GM19239 (cell line): Measurements from ENCODE around the gene SLC22A23.
"Not testable (repeated sequence)": the region's sequence is repeated elsewhere in the genome, so short reads cannot be mapped to it uniquely, and the experiment has no call there.

Source experiments
- DNase-seq: peaks from one replicate; pipeline ENCODE4 v3.0.0; 2011; ENCODE audit warnings: low spot score; ENCODE audit not compliant: insufficient read length
- FAIRE-seq: peaks from 2 replicates; lab custom pipeline; 2011; peaks lifted over from hg19 to GRCh38; lab: Jason Lieb, UNC

The SLC22A23 gene

DNA sequence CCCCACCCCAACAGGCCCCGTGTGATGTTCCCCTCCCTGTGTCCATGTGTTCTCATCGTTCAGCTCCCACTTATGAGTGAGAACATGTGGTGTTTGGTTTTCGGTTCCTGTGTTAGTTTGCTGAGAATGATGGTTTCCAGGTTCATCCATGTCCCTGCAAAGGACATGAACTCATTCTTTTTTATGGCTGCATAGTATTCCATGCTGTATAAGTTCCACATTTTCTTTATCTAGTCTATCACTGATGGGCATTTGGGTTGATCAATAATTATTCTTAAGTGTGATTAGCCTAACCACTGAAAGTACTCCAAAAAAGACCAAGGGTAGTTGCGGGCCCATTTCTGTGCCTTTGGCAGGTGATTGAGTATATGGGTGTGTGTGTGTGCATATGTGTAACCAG lies 215.1 kb downstream of the SLC22A23 start:
- DNase-seq, FAIRE-seq: not testable (repeated sequence)

DNA sequence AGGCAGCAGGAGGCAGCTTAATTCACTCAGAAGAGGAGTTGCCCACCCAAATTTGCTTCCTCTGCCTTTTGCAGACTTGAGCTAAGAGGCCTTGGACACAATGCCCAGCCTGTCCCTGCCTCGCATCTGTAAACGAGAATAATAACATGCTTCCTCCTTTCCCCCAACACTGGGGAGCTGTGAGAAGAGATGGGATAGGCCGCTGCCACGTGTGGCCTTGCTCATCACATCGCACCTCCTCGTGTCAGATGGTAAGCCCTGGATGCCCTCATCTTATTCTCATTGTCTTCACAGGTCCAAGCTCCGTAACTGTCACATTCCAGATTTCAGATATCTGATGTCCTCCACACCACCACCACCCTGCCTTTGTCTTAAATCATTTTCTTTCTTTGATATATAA lies 216.3 kb downstream of the SLC22A23 start:
- no peak for FAIRE-seq
- no peak for DNase-seq

DNA sequence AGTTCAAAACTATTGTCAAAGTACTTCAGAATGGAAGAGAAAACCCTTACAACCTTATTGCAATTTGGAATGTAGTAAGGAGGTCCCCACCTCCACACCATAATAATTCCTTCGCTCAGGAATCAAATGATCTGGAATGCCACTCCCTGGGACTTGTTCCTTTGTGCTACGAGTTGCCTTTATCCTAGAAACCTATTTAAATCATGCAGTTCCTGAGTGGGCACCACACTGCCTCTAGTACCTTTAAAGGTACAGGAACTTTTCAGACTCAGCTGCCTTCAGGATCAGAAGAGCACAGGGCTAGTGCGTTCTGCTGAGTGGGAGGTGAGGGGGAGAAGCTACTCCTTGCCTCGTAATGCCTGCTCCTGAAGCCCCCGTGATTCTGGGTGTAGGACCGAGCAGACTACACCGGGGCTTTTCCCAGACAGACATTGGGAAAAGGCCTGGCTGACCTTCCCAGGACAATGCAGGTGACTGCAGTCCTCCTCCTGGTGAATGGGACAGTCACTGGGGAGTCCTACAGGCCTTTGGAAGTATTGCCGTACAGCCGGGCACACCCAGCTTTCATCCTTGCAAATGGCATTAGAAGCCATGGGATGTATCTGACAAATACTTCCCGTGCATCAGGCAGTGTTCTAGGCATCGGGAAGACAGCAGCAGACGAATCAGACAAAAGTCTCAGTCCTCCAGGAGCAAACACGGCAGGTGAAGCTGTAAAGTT lies 217.6 kb downstream of the SLC22A23 start:
- no peak for FAIRE-seq
- no peak for DNase-seq

DNA sequence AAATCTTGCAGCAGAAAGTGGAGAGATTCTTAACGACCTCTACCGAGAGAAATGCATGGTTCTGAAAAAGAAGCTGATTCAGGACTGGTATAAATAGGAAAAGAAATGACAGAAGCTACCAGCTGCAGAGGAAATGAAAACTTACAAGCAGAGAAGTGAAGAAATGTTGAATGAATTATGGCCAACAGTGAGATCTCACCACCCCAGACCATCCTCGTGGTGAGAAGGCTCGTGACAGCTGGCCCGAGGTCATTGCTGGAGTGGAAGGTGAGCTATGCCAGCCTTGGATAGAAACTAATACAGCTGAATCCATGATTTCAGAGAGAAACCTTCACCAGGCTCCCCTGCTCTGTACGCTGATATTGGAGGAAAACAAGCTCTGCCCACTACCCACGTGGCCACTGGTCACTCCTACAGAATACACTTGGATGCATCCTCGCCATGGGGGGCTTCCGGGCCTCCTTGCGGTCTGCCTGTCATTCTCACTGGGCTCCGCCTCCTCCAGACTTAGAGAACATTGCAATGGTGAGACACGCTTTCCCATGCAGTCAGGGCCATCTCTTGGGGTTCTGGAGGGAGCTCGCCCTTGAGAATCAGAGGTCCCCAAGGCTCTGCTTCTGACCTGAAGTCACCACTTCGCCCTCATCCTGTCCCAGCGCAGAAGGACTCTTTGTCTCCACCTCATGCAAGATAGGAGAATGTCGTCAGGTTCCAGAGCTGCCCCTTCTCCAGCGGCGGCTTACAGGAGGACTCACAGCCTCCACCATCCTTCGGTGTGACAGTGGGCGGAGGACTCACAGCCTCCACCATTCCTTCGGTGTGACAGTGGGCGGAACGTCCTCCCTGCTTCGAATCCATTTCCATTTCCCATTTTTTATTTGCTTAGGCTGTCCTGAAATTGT lies 218.8 kb downstream of the SLC22A23 start:
- FAIRE-seq: no peak
- DNase-seq: no peak

DNA sequence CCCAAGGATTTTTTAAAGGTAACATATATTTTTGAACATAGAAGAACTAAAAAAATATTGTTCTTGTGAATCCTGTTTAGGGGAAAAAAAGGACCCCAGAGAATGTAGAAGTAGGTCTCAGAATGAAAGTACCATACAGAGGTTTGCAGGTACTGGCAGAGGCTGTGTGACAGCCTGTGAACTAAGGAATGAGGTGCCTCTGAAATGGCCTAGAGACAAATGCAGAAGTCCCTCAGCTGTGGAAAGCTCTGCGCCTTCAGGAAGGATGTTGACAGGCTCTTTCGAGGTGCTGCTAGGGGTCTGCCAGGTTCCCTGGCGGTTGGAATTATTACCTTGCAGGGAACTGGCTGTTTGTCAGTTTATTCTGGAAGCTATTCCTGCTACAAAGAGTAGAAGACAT lies 220.8 kb downstream of the SLC22A23 start:
- no peak for DNase-seq
- no peak for FAIRE-seq

DNA sequence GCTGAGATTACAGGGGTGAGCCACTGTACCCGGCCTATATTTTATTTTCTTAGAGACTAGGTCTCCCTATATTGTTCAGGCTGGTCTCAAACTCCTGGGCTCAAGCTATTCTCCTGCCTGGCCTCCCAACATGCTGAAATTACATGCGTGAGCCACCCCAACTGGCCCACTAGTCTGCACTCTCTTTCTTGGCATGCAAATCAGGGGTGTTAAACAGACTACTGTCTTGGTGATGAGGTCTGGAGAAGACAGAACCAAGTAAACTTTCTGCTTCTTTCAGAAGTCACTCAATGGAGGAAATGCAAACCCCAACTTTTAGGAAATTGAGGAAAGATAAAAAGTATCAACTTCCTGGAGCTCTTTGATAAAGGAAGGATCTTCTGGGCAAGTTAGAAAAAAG lies 221.4 kb downstream of the SLC22A23 start:
- DNase-seq (no peak), FAIRE-seq (no peak)

DNA sequence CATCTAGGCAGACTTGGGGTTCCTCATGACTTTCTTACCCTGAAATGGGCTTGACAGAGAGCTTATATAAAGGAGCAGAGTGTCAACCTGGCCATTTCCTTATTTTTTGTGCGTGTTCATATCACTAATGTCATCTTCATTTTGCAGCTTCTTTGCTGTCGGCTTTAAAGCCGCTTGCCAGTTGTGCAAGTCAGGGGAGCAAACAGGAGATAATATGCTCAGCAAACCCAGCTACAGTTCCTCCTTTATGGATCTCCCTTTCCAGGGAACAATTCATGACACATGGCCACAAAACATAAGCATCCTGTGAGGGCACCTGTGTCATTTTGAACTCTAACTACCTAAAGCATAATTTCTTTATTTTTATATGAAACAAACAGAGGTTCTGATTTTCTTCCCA lies 222.9 kb downstream of the SLC22A23 start:
- DNase-seq: no peak
- no peak for FAIRE-seq

DNA sequence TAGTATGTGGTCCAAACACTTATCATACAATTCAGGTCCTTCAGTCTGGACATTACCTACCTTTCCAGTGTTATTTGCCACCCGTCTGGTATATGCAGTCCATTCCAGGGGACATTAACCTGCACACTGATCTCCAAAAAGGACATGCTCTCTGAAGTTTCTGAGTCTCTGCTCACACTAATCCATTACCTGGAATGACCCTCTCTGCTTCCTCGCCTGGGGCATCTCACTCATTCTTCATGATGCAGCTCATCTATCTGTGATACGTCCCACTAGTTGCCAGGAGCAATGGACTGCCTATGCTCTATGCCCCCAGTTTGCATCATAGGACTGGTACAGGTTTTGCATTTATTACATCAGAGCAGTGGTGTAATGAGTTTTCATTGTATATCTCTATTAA lies 223.5 kb downstream of the SLC22A23 start:
- DNase-seq (no peak), FAIRE-seq (no peak)

DNA sequence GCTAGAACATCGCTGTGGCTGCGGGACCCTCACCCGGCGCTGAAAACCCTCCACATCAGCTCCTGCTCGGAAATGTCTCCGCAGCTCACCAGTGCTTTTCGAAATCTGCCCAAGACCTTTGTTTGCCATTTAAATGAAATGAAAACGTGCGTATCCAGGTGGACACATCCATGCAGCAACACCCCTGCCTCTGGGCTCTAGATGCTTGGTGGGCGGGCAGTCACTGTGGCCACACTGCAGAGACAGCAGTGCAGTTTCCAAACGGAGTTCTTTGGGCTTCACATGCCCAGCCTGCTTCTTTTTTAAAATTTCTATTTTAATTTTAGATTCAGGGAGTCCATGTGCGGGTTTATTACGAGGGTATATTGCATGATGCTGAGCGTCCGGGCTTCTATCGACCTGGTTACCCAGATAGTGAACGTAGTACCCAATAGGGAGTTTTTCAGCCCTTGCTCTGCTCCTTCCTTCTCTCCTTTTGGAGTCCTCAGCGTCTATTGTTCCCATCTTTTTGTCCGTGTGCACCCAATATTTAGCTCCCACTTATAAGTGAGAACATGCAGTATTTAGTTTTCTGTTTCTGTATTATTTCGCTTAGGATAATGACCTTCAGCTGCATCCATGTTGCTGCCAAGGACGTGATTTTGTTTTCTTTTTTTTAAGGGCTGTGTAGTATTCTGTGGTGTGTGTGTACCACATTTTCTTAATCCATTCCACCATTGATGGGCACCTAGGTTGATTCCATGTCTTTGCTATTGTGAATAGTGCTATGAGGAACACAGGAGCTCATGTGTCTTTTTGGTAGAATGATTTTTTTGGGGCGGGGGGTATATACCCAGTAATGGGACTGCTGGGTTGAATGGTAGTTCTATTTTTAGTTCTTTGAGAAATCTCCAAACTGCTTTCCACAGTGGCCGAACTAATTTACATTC lies 224.6 kb downstream of the SLC22A23 start:
- FAIRE-seq: no peak
- no peak for DNase-seq

DNA sequence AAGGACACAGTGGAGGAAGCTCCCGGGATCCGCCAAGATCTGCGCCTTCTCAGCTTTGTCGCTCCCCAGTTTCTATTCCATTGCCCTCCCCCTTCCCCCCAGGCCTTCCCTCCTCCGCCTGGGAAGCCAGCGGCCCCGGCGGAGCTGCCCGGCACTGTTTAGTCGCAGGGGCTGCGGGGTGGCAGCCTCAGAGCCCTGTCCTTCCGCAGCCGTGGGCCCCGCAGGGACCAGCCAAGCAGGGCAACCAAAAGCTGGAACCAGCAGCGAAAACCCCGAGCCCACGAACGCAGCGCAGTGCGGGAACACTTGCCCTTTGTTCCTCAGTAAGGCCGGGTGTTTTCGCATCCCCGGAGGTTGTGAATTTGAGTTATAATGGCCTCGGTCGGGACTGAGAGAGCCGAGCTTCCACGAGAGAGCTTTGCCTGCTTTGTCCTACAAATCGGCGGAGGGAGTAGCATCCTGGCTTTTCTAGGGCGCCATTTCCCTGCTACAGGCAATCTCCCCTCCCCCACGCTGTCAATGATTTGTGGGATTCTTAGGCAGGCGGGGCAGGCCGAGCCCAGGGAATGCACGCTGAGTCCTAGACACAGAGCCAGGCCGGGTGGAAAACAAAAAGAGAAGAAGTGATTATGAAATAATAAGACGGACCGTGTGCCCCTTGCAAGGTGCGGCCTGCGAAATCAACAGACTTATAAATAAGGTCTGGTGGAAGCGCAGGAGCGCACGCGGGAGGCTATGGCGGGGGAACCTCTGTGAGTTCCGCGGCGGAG lies 225.4 kb downstream of the SLC22A23 start:
- FAIRE-seq (no peak), DNase-seq (no peak)

DNA sequence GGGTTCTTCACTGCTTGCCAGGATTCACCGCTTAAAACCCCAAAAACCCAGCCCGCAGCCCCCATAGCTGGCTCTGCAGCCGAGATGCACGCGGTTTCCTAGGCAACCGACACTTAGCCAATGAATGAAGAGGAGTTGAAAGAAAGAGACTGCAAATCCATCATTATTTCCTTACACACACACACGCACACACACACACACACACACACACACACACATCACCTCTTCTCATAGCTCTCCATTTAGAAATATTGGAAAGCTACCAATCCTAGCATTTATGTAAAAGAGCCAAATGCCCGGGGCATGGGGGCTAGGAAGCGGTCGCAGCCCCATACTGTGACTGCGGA lies 226.0 kb downstream of the SLC22A23 start:
- no peak for DNase-seq
- no peak for FAIRE-seq

DNA sequence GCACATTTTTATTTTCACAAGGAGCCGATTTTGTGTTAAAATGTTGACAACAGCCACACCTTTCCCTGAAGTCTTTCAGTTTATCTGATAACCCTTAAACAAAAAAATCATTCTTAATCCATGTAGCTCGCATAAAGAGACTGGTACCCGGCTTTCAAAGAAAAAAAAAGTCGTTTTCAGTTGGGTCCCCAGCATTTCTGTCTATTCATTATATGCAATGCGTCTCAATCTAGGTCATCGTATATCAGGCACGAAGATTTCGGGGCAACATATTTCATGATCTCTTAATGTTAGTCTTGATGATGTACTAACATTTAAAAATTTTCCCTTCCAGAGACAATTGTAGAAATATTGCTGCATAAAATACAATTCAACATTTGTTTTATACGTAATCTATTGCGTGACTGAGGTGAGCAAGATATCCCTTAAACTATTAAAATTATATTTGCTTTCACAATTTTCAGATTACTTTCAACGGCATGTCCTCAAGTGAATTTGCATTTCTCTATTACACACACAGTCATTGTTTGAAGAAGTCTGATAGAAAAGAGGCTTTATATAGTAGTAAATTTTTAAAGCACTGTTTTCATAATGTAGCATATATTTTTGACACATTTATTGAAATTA lies 226.5 kb downstream of the SLC22A23 start:
- no peak for FAIRE-seq
- no peak for DNase-seq

DNA sequence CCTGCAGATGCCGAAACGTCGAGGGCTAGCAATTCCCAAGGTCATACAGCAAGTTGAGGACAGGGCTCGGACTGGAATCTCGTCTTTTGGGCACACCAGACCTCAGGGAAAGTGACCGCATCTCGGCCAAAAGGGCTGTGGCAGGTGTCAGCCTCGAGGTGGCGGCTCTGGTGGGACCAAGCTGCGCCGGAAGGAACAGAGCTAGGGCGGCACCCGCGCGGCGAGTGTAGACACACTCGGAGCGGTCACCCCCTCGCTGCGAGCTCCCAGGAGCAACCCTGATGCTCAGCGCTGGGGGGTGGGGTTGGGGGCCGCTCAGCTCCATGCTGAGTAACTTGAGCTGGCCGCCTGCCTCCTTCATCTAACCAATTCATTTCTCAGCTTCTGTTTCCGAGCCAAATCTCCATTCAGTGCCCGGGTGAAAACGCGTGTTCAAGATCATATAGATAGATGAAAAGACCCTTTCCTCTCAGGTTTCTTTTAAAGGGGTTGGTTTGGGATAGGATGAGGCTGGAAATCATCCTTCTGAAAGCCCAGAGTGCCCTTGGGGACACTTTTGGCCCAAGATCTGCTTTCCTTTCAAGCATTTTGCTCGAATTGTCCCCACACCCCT lies 227.2 kb downstream of the SLC22A23 start:
- peak; percentile 11 for FAIRE-seq
- no peak for DNase-seq

DNA sequence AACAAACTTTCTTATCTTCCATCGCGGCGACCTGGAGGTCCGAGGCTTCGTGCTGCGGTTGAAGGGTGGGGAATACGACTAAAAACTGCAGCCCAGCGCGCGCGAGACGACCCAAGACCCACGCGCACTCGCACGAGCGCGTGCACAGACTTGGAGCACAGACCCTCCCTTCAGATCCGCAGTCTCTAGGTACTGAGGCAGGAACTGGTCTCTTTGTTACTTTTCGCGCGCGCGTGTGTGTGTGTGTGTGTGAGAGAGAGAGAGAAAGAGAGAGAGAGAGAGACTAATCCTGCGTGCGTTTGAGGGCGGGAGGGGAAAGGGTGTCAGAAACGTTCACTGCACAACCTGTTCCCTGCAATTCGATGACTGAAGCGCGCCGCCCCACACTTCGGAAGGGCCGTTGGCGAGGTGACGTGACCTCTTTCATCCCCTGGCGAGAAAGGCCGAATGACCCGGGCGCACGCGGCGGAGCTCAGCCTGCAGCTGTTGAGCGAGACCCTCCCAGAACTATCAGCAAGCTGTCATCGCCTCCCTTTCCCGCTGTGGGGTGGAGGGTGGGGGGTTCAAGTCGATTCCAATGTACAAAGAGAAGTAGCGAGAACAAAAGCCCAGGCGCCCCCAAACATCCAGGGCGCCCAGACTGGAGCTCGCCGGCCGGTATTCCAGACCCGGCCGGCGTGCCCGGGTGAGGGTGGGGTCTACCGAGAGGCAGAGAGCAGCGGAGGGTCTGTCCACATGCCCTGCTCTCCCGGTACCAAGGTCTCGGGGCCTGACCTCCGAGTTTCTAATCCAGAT lies 227.9 kb downstream of the SLC22A23 start:
- DNase-seq: no peak
- FAIRE-seq: no peak

DNA sequence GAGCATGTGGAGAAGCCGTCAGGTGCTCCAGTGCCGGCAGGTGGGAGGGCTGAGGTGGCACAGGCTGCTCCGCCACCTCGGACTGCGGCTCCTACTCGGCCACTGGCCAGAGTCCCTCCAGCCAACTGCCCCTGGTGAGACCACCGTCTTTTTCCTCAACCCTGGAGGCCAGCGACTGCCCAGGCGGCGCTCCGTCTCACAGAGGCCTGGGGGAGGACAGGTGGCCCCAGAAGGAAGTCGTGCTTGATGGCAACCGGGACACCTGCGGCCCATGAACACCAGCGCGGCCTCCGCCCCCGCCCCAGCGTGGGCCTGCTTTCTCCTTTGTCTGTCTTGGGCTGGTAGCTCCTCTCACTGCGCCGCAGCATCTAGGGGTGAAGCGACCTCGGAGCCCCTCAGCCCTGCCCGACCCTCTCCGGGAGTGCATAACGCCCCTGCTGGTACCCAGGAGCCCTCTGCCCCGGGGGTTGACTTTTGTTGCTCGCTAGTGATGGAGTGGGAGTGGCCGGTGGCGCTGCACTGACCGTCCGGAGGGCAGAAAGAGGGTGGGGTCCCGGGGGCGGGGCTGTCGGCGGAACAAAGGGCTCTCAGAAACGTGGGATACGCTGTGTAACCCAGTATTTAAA lies 228.7 kb downstream of the SLC22A23 start:
- no peak for DNase-seq
- no peak for FAIRE-seq

DNA sequence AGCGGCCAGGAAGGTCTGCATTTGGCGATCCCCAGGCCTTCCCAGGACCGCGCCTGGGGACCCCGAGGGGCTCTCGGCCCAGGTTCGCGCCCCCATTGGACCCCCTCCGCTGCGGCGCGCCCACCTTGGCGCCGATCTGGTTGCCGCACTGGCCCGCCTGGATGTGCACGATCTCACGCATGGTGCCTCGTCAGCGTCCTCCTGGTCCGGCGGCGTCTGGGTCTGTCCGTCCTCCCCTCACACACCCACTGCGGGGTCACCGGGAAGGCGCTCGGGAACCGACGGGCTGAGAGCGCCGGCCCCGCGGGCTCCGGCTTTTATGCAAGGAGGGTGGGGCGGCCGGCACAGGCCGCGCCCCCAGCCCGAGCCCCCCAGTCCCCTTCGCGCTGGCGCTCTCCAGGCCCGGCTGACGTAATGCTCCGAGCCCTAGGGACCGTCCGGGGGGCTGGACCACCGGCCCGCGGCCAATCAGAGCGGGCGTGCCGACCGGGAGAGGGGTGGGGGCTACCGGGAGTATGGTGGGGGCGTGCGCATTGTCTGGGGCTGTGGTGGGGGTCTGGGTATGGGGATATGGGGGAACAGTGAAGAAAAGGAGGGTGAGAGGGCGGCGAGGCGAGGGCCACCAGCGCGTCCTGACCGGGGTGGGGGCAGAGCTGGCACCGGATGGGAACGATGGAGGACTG lies 229.3 kb downstream of the SLC22A23 start, which contains the start of gene TUBB2B:
TSS of gene TUBB2B (minus strand) at position 291 of the 683 bp plus-strand sequence. CDS start at position 181, 110 bp downstream.
- DNase-seq (no peak), FAIRE-seq (no peak)
